ENCODE results near the gene ATP5MG. TPM values are rescaled to one million over a fixed set of nuclear protein-coding genes. Genes with fewer than 3 reads are reported as not detected.

ATP5MG gene
- total and polyA plus RNA-seq, 2 of the 8 experiments (the other 6 are each of a cell fraction or from before 2014, with no cell fraction given), result 237 to 464 TPM

DNA sequence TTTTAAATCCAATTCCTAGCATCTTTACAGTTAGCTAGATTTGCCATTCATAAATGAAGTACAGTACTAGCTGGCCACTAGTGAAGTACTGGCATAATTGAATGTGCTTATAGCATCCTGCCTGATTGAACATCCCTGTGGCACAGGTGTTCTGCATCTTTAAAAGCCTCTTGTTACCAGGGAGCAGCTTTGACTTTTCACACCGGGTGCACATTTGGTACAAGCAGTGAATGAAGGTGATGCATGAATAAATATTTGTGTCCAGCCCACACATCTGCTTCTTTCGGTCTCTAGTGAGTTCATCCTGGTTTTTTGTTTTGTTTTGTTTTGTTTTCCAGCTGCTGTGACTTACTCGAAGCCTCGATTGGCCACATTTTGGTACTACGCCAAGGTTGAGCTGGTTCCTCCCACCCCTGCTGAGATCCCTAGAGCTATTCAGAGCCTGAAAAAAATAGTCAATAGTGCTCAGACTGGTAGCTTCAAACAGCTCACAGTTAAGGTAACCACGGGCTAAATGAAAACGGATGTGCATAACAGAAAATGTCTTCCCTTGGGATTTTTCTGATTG, 5.3 kb downstream of the ATP5MG start (continued):
- no peak for TF ChIP-seq TAF1 (IDR thresholded peaks at IDR 0.05; ENCODE audit: low read depth, low read length)
- TF ChIP-seq CBX8 (IDR thresholded peaks at IDR 0.05; ENCODE audit: borderline replicate concordance, low read depth, low read length), result no peak
- no peak for TF ChIP-seq EP300 (IDR thresholded peaks at IDR 0.05; ENCODE audit: borderline replicate concordance in 1 of 2, low read depth in 2 of 2, low read length in 2 of 2)
- TF ChIP-seq KDM1A (IDR thresholded peaks at IDR 0.05; ENCODE audit: borderline replicate concordance, low read length), result no peak
- no peak for TF ChIP-seq RBBP5 (IDR thresholded peaks at IDR 0.05; ENCODE audit: borderline replicate concordance, low read depth, low read length)
- TF ChIP-seq PHF8 (conservative IDR thresholded peaks at IDR 0.05; ENCODE audit: low read depth, low read length), result no peak
- TF ChIP-seq, protein P1, sequence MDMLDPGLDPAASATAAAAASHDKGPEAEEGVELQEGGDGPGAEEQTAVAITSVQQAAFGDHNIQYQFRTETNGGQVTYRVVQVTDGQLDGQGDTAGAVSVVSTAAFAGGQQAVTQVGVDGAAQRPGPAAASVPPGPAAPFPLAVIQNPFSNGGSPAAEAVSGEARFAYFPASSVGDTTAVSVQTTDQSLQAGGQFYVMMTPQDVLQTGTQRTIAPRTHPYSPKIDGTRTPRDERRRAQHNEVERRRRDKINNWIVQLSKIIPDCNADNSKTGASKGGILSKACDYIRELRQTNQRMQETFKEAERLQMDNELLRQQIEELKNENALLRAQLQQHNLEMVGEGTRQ (IDR thresholded peaks at IDR 0.05; ENCODE audit: low read length), result no peak
- no peak for TF ChIP-seq TBP (IDR thresholded peaks at IDR 0.05; ENCODE audit: low read depth, low read length)
- no peak for TF ChIP-seq GTF2F1 (IDR thresholded peaks at IDR 0.05; ENCODE audit: borderline replicate concordance, low read depth, low read length)
